ENCODE data around the gene EPS15.
"Not testable (repeated sequence)": the region's sequence is repeated elsewhere in the genome, so short reads cannot be mapped to it uniquely, and the experiment has no call there.

EPS15 gene

DNA sequence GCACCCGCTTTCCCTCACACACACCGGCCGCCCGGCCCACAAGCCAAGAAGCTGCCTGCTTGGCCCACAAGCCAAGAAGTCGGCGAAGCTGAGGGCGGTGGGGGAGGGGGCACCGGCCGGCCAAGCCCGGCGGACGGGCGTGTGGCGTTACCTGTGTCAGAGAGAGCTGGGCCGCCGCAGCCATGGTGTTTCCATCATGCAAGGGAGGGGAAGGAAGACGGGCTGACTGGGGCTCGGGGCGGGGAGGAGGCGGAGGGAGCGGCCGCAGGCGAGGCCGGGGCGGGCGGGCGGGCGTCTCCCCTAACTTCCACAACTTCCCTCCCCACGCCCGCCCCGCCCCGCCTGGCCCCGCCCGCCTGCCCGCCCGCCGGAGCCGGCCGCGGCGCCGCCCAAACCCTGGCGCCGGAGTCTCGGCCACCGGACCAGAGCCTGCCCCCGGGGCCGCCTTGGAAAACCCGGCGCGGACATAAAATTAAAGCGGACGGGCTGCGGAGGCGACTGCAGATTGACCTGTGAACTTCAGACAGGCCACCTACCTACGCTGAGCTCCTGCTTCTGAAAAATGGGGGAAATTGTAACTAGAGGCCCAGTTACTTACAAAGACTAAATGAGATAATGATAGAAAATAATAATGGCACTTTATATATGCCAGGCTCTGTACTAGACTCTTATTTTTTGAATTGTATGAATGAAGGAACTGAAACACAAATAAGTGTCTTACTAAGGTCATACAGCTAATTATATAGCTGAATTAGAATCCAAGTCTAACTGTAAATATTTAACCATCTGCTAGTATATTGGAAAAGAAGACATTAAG lies at the start of gene EPS15:
Gene EPS15 (minus strand): TSS at position 219 of the 817 bp plus-strand sequence. CDS start 35 bp downstream, at position 184.
- peak; percentile 78 for DNase-seq

DNA sequence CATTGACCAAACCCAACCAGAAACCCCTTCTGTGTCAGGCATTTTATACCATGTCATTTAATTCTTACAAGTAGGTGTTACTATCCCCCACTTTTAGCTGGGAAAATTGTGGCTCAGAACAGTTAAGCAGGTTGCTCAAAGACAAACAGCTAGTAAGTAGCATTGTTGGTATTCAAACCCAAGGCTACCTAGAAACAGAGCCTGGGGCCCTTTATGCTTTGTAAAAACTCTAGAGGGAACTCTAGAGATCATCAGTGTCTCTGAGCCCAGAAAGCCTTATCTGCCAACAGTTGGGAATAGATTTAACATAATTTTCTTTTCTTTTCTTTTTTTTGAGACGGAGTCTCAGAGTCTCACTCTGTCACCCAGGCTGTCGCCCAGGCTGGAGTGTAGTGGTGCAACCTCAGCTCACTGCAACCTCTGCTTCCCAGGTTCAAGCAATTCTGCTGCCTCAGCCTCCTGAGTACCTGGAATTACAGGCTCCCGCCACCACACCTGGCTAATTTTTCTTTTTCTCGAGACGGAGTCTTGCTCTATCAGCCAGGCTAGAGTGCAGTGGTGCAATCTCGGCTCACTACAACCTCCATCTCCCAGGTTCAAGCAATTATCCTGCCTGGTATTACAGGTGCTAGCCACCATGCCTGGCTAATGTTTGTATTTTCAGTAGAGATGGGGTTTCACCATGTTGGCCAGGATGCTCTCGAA lies 49.3 kb upstream of the EPS15 start:
- no peak for DNase-seq

DNA sequence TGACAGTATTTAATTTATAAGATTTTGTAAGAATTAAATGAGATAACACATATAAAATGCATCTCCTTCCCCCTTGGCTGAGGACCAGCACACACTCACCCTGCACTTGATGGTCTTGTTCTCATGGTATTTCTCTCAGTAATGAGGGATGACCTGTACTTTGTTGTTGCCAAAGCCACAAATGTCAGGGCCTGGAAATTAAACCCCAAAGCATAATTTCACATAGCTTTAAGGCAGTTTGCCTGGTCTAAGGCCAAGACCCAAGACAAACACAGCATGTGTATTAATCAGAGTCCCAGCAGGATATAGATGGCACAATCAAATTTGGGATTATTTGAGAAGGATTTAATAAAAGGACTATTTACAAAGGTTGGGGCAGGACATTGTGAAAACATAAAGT lies 48.6 kb upstream of the EPS15 start:
- DNase-seq: no peak

DNA sequence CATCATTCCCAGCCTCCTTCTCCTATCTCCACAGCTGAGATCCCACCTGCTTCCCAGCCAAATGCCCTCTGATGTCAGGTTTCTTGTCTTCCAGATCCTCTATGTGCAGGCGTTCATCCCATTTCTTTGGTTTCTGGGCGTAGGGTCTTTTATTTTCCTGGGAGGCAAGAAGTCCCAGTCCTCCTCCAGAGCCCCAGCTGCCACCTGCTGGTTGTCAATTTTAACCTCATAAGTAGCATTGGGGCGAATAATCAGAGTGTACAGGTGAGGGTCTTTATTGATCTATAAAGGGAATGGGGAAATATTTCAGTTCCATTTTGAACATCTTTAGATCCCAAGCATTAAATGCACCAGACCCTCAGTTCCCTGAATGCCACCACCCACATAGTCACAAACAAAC lies 47.2 kb upstream of the EPS15 start:
- no peak for DNase-seq

DNA sequence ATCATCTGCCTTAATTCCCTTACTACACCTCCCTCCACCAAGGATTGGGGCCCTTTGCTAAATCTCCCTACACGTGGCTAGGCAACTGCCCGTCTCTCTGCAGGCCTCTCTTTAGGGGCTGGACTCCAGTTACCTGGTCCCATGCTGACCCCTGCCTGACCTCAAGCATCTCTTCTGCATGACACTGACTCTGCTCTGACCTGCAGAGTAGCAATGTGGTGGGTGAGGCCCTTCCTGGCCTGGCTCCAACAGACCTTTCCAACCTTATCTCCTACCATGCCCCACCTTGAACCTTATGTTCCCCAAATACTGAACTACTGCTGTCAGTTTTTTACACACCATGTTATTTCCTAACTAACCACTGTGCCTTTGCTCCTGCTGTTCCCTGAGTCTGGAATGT lies 45.9 kb upstream of the EPS15 start:
- DNase-seq: no peak

DNA sequence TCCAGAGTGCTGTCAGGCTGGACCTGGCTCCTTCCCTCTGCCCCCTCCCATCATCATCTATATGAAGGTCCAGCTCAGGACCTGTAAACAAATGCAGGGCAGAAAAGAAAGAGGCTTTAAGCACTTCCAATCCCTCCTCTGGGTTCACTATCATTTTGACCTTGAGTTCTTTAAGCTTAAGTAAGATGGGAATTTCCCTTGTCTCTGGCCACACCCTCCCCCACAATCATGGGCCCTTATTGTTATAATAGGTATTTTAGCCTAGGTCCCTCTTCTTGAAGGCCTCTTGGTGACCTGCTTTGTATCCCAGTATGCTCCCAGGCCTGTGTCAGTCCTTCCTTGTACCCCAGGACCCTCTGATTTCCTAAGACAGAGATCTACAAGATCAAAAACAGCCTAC lies 45.1 kb upstream of the EPS15 start:
- DNase-seq: no peak

DNA sequence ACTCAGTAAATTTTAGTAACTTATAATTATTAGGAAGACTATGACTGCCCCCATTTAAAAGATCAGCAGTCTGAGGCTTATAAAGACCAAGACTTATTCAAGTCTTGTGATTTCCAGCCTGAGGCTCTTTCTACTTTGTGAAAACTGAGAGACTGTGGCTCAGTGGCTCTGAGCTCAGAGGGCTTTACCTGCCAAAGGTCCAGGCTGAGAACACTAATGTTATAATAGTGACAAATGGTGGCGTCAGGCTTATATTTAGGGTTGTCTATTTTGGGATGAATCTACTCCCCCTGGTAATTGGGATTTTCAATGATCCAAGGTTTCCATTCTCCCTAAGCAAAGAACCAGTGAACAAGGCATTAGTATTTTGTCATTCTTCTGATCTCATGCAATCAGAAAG lies 42.6 kb upstream of the EPS15 start:
- DNase-seq: no peak

DNA sequence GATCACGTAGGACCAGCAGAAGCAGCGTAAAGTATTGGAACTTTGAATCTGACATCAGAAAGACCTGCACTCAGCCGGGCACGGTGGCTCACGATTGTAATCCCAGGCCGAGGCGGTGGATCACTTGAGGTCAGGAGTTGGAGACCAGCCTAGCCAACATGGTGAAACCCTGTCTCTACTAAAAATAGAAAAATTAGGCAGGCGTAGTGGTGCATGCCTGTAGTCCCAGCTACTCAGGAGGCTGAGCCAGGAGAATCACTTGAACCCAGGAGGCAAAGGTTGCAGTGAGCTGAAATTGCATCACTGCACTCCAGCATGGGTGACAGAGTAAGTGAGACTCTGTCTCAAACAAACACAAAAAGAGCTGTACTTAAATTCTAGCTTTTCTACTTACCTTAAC lies 41.8 kb upstream of the EPS15 start:
- not testable (repeated sequence) for DNase-seq

DNA sequence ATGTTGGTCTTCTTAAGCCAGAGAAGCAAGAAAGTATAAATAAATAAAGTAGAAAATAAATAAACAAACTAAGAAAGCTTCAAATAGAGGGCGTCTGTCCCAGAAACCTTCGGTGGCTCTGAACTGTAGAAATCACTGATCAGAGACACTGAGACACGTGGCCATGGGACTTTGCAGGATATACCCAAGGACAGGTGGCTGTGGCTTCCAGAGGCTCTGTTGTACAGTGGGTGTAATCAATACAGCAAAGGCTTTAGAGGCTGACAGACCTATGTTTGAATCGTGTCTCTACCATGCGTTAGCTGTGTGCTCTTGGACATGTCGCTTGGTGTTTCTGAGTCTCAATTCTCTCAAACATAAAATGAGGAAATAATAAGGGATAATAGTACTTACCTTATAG lies 41.0 kb upstream of the EPS15 start:
- DNase-seq: no peak

DNA sequence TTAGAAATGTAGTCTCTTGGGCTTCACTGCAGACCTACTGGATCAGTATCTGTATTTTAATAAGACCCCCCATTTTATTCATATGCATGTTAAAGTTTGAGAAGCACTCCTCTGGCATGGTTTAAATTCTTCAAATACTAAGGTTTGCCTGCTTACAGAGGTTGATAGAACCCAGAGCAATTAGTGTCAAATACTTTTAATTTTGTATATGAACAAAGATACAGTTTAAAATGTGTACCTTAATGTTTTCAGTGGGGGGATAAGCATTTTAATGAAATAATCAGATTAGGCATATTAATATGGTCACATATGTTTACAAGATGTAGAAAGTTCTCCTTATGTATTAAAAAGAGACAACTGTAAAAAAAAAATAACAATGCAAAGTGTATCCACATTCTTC lies 40.4 kb upstream of the EPS15 start:
- DNase-seq: no peak

DNA sequence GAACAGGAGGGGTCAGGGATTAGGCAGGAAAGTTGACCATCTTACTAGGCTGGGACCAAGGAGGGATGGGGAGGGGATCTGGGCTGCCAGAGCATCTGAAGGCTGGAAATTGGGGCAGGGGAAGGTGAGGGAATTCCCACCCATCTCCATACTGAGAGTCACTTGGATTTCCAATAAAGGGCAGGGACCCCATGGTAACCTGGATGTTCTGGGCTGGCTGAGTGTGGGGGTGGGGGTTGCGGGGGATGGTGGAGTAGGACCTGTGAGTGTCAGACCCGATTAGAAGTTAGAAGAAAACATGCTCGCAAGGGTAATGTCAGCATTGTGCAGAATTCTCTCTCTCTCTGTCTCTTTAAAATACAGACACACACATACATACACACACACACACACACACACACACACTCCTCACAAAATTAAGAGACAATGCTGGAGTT lies 40.0 kb upstream of the EPS15 start:
- DNase-seq: no peak

DNA sequence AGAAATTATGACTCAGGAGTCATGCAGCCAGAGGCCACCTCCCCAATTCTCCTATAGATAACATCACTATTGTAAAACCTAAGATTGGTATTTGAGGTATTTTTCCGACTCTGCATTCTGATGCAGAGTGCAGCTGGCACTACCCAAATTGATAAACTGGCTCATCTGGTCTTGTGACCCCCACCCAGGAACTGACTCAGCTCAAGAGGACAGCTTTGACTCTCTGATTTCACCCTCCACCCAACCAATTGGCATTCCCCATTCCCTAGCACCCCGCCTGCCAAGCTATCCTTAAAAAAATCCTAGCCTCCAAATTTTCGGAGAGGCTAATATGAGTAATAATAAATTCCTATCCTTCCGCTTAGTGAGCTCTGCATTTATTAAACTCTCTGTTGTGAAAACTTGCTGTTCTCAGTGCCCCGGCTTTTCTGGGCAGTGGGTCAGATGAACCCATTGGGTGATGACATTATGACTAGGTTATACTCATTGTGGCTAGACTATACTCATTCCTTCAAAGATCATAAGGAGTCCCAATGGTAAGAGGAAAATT lies 39.4 kb upstream of the EPS15 start:
- DNase-seq: no peak

DNA sequence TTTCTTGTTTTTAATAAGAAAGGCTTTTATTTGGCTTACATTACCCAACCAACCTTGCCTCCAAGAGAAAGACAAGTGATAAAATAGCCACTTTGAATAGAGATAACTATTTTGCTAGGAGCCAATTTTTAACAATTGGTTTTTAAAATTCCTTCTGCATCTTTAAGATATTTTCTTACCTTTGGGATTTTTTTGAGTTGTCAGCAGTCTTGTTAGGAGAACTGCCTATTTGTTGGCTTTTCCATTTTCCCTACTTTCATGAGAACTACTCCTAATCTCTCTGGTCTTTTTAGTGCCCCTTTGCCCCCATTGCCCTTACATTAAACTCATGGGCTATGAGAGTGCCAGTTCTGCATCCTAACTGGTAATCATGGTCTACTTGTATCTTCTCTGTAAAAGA lies 38.1 kb upstream of the EPS15 start:
- no peak for DNase-seq

DNA sequence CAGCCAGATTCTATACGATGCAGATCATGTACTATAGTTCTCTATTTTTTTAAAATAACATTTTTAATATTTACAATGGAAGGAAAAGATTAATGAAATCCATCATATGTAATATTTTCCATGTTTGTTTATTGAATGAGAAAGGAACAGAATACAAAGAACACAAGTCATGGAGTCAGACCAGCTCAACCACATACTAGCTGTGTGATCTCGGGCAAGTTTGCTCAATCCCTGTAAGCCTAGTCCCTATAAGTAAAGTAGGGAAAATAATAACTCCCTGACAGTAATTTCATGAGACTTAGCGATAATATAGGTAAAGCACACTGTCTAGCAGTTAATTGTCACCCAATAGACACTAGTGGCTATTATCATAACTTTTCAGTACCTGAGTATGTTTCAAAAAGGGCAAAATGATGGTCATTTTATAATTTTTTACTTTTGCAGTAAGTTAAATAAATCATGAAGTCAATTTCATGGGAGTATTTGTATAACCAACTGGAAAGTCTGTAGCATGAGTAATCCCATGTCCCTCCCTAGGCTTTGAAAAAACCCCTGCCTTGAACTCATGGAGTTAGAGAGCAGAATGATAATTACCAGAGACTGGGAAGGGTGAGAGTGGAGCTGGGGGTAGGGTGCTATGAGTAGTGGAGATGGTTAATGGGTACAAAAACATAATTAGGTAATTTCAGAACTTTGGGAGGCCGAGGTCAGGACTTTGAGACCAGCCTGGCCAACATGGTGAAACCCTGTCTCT lies 37.0 kb upstream of the EPS15 start:
- no peak for DNase-seq

DNA sequence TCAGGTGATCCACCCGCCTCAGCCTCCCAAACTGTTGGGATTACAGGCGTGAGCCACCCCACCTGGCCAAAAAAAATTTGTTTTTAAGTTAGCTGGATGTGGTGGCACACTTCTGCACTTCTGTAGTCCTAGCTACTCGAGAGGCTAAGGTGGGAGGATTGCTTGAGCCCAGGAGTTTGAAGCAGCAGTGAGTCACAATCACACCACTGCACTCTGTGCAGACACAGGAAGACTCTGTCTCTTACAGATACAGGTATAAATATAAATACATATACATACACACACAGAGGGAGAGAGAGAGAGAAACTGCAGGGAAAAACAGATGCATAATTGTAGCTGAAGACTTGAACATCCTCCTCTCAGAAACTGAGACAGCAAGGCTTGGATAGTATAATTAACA lies 34.8 kb upstream of the EPS15 start:
- DNase-seq: no peak

DNA sequence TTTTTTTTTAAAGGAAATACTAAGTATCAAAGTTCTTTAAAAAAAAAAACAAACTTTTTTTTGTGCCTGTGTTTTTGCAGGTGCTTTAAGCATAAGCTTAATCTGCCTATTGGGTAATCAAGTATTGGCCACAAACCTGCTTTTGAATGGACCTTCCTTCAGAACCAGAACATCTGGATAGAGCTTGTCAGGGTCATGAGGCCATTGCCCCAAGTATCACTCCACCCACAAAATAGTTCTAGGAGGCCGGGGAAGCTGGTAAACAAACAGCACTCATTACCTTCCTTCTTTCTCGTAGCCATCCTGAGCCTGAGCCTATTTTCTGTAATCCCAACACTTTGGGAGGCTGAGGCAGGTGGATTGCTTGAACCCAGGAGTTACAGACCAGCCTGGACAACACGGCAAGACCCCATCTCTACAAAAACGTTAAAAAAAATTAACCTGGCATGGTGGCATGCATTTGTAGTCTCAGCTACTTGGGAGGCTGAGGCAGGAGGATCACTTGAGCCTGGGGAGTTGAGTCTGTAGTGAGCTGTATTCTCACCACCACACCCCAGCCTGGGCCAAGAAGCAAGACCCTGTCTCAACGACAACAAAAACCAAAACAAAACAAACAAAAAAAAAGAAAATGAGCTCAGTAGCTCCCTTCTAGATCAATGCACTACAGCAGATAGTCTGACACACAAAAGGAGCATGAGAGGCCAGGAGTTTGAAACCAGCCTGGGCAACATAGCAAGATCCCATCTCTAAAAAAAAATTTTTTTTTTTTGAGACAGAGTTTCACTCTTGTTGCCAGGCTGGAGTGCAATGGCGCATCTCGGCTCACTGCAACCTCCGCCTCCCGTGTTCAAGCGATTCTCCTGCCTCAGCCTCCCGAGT lies 34.1 kb upstream of the EPS15 start:
- DNase-seq: no peak

DNA sequence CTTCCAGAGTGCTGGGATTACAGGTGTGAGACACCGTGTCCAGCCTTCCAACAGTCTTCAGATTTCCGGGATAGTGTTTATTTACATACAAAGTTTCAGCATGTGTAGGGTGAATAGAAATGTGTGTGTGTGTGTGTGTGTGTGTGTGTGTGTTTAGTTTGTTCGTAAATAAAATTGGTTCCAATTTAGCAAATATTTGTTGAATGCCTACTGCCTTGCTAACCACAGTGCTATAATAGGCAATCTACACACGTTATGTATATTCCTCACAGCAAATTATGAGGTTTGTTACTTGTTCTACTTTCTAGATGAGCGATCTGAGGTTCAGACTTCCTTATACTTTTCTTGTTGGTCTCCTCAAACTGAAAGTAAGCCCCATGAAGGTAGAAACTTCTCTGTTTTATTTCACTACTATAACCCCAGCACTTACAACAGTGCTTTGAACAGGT lies 32.8 kb upstream of the EPS15 start:
- no peak for DNase-seq

DNA sequence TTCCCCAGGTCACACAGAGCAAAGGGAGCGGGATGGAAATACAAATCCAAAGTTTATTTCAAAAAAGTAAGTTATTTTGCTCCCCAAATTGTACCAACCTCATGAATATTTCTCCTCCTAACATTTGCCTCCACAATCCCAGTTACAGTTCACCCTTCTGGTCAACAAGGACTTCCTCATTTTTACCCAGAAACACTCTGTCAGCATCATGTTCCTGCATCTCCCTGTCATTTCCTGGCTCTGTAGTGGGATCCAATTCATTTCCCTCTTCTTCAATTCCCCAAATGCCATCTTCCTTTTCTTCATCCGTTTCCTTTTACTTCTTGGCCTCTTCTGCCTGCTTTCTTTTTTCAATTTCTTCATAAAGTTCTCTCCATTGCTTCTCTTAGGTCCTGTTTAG lies 32.0 kb upstream of the EPS15 start:
- no peak for DNase-seq

DNA sequence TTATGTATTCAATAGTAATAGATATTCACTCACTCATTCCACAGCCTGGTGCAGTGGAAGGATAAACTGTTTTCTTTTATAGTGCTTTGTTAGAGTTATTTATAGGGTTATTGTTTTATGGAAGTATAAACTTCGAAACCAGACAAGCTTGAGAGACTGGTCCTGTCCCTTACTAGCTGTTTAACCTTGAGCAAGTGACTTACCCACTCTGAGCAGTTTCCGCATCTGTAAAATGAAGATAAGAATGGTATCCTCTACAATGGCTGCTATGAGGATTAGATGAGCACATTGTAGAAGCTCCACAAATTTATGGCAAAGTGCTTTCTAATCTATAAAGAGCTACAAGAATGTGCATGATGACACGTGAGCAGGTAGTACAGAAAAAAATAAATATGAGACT lies 30.8 kb upstream of the EPS15 start:
- DNase-seq: no peak

DNA sequence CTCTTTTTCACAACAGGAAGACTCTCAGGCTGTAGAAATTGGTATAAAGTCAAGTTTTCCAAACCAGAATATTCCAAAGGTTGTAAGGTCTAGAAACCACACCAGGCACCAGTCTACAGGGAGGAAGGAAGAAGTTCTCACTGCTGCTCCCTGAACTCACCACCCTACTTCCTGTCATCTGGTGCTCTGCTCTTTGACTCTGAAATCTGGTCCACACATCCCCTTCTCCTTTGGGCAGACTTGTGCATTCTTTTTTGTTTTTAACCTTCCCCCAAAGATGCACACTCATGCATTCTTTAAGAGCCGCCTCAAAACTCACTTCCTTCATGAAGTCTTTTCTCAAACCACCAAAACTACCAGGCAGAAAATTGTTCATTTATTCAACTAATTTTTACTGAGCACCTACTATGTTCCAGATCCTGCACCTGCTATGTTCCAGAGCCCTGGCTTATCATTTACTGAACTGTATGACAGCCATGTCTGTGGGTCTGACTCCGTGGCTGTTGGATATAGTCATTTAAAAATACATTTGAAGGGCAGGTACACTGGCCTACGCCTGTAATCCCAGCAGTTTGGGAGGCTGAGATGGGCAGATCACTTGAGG lies 30.1 kb upstream of the EPS15 start:
- no peak for DNase-seq

DNA sequence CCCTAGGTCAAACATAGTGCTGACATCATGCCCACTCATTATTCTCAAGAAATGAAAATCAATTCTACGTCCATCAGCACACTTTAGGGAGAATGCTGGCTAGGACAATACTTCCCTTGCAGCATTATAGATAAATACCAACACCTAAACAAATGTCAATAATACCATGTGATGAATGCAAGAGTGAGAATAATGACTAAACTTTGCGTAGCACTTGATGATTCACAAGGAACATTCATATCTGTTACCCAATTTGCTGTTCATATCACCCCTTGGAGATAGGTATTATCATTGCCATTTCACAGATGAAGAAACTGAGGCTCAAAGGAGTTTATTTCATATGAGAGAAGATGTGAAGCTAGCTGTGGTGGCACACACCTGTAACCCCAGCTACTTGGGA lies 24.8 kb upstream of the EPS15 start:
- DNase-seq: no peak

Measured in retina (tissue), 1 donor.